ENCODE data around the gene RBM6. TPM values are rescaled to one million over a fixed set of nuclear protein-coding genes. Genes with fewer than 3 reads are reported as not detected.

Gene RBM6
- total RNA-seq, 1 experiment from 2014 or later: 90.7 TPM

- no peak overlapping the region for H2BK15ac ChIP-seq (ENCODE audit: low read depth, low read length)
- DNase-seq: no peak
- H2BK120ac ChIP-seq (ENCODE audit: low read depth, low read length, poor library complexity, severe bottlenecking): no peak overlapping the region
- no peaks in the 10 kb centered on the region for H3K23me2 ChIP-seq (ENCODE audit: insufficient read length, low read depth, low read length, poor library complexity, severe bottlenecking)
- H3K4ac ChIP-seq (ENCODE audit: low read depth, low read length): no peak overlapping the region
- no peaks in the 10 kb centered on the region for H3K79me1 ChIP-seq (ENCODE audit: insufficient read depth, low read depth, low read length, poor library complexity, severe bottlenecking)
- no peak overlapping the region for H3K27ac Mint-ChIP-seq
- H3K56ac ChIP-seq (ENCODE audit: insufficient read length, low read depth, low read length): no peak overlapping the region
- peaks cover 2% of the 10 kb centered on the region; the same call in 1 of the 2 replicates for H3K4me1 ChIP-seq (ENCODE audit: insufficient read depth, low read length)
- no peak overlapping the region for H4K8ac ChIP-seq (replicated peaks; ENCODE audit: insufficient read length, low read depth, low read length)
- H3K4me2 ChIP-seq (ENCODE audit: insufficient read depth, insufficient read length, low read length): no peak overlapping the region
- H2BK20ac ChIP-seq (ENCODE audit: low read depth, low read length, poor library complexity, severe bottlenecking): no peak overlapping the region
- H3K18ac ChIP-seq (ENCODE audit: insufficient read length, low read depth, low read length): no peak overlapping the region
- H2AFZ ChIP-seq (ENCODE audit: low read length): no peak overlapping the region
- no peak overlapping the region for H4K5ac ChIP-seq (ENCODE audit: insufficient read length, low read depth, low read length)
- H3K9ac ChIP-seq (ENCODE audit: extremely low read depth, insufficient read length, low read length): no peak overlapping the region
- no peaks in the 10 kb centered on the region for H4K20me1 ChIP-seq (ENCODE audit: control insufficient read depth, insufficient read depth, insufficient read length)
- H3T11ph ChIP-seq (ENCODE audit: low read length): no peak overlapping the region
- H3K9me3 Mint-ChIP-seq: no peaks in the 10 kb centered on the region
- no CpG with 5 or more reads among the region's 2 CpGs for WGBS (ENCODE audit: extremely low coverage, insufficient read length, low lambda C conversion rate)
- no peaks in the 10 kb centered on the region for H3K27me3 ChIP-seq (ENCODE audit: insufficient read depth, low read length)
- no peak for TF ChIP-seq CTCF (conservative IDR thresholded peaks at IDR 0.05)
- H3K79me2 ChIP-seq (ENCODE audit: insufficient read depth, low read length): no peaks in the 10 kb centered on the region
- no peak overlapping the region for H2BK5ac ChIP-seq (ENCODE audit: insufficient read length, low read length)
- no peak overlapping the region for H2AK5ac ChIP-seq (ENCODE audit: insufficient read length, low read length)
- H3K4me3 Mint-ChIP-seq: no peak overlapping the region
- H3K27me3 Mint-ChIP-seq (ENCODE audit: low read depth): no peaks in the 10 kb centered on the region
- H3K36me3 Mint-ChIP-seq (ENCODE audit: insufficient read depth in 1 of 3, low read depth in 3 of 3): peaks cover 0 to 14% (median 0%) of the 10 kb centered on the region in 3 experiments; a peak in 3 of 7 replicates
- H3K14ac ChIP-seq (ENCODE audit: insufficient read depth, low read length): no peak overlapping the region
- H3K23ac ChIP-seq (ENCODE audit: insufficient read length, low read depth, low read length): no peak overlapping the region
- no peak overlapping the region for H2BK12ac ChIP-seq (ENCODE audit: insufficient read length, low read depth, low read length)
- H4K91ac ChIP-seq (ENCODE audit: insufficient read length, low read depth, low read length): no peak overlapping the region
- H3K27ac ChIP-seq (ENCODE audit: insufficient read length, low read depth, low read length): no peak overlapping the region
- H3K4me1 Mint-ChIP-seq: peaks cover 14 to 18% of the 10 kb centered on the region in 2 experiments
- H3K9me3 ChIP-seq (ENCODE audit: control insufficient read depth, low read depth, low read length): no peaks in the 10 kb centered on the region
Measured at GRCh38 chr3:49992326-49992725, 52.4 kb downstream of the RBM6 start.
